SK-N-SH treated with all-trans-retinoic acid at 6 μM for 48 hours (cell line): ENCODE measurements around the gene TNC.

Experiments
- ATAC-seq: fragments of 200-7000 bp; cut with Tn5 transposase; 3 replicates; pipeline ENCODE4 v1.9.1; 2020; ENCODE audit warnings: mild to moderate bottlenecking, moderate library complexity
- ARNTL ChIP-seq: fragments of 450-650 bp; formaldehyde crosslinking; IDR thresholded peaks from 2 replicates; pipeline ENCODE4 v1.5.0; 2020; ENCODE audit warnings: low read depth, mild to moderate bottlenecking, moderate library complexity, borderline replicate concordance
- BACH2 ChIP-seq: fragments of 250-450 bp; sonication (Bioruptor Pico); IDR thresholded peaks from 2 replicates; pipeline ENCODE4 v1.9.0; 2021; ENCODE audit warnings: mild to moderate bottlenecking, borderline replicate concordance
- CSDC2 ChIP-seq: fragments of 250-450 bp; sonication (Bioruptor Pico); IDR thresholded peaks from 2 replicates; pipeline ENCODE4 v1.5.0; 2020; ENCODE audit warnings: mild to moderate bottlenecking, moderate library complexity
- ESRRG ChIP-seq: fragments of 250-450 bp; sonication (Bioruptor Pico); IDR thresholded peaks from 2 replicates; pipeline ENCODE4 v1.6.1; 2021; ENCODE audit warnings: mild to moderate bottlenecking
- GLIS3 ChIP-seq: fragments of 250-450 bp; sonication (Bioruptor Pico); IDR thresholded peaks from 2 replicates; pipeline ENCODE4 v1.5.0; 2020; ENCODE audit warnings: mild to moderate bottlenecking, moderate library complexity
- ISL1 ChIP-seq: fragments of 250-450 bp; sonication (Bioruptor Pico); IDR thresholded peaks from 2 replicates; pipeline ENCODE4 v2.1.2; 2022; ENCODE audit warnings: mild to moderate bottlenecking, moderate library complexity
- OSR1 ChIP-seq: fragments of 250-450 bp; sonication (Bioruptor Pico); IDR thresholded peaks from 2 replicates; pipeline ENCODE4 v1.8.0; 2022; ENCODE audit warnings: moderate library complexity, mild to moderate bottlenecking, inconsistent platforms
- PPARA ChIP-seq: fragments of 250-450 bp; sonication (Bioruptor Pico); IDR thresholded peaks from 2 replicates; pipeline ENCODE4 v1.5.0; 2020; ENCODE audit warnings: mild to moderate bottlenecking, borderline replicate concordance
- RARB ChIP-seq: fragments of 250-450 bp; sonication (Bioruptor Pico); IDR thresholded peaks from 2 replicates; pipeline ENCODE4 v1.8.0; 2021; ENCODE audit warnings: mild to moderate bottlenecking, moderate library complexity
- SNAI2 ChIP-seq: fragments of 250-450 bp; sonication (Bioruptor Pico); IDR thresholded peaks from 2 replicates; pipeline ENCODE4 v1.5.0; 2020; ENCODE audit warnings: mild to moderate bottlenecking, moderate library complexity
- TCF4 ChIP-seq: fragments of 250-450 bp; sonication (Bioruptor Pico); IDR thresholded peaks from 2 replicates; pipeline ENCODE4 v1.8.0; 2021; ENCODE audit warnings: mild to moderate bottlenecking, moderate library complexity, borderline replicate concordance
- TOX ChIP-seq: fragments of 250-450 bp; sonication (Bioruptor Pico); IDR thresholded peaks from 2 replicates; pipeline ENCODE4 v1.8.0; 2021; ENCODE audit warnings: mild to moderate bottlenecking, moderate library complexity, borderline replicate concordance
- ZC3H10 ChIP-seq: fragments of 250-450 bp; sonication (Bioruptor Pico); IDR thresholded peaks from 2 replicates; pipeline ENCODE4 v1.5.1; 2021; ENCODE audit warnings: mild to moderate bottlenecking, moderate library complexity
- ZFP30 ChIP-seq: fragments of 450-650 bp; formaldehyde crosslinking; IDR thresholded peaks from 2 replicates; pipeline ENCODE4 v1.5.0; 2022; ENCODE audit warnings: mild to moderate bottlenecking, moderate library complexity
- ZNF565 ChIP-seq: fragments of 450-650 bp; formaldehyde crosslinking; conservative IDR thresholded peaks from 2 replicates; pipeline ENCODE4 v1.5.0; 2020; ENCODE audit warnings: low read depth, mild to moderate bottlenecking, moderate library complexity
- ZNF70 ChIP-seq: fragments of 450-650 bp; formaldehyde crosslinking; IDR thresholded peaks from 2 replicates; pipeline ENCODE4 v1.5.0; 2020; ENCODE audit warnings: mild to moderate bottlenecking, moderate library complexity
- TF ChIP-seq, protein P1 (sequence below): fragments of 250-450 bp; sonication (Bioruptor Pico); IDR thresholded peaks from 2 replicates; pipeline ENCODE4 v1.5.1; 2021; ENCODE audit warnings: mild to moderate bottlenecking, moderate library complexity
- TF ChIP-seq, protein P2 (sequence below): fragments of 250-450 bp; sonication (Bioruptor Pico); IDR thresholded peaks from 2 replicates; pipeline ENCODE4 v1.8.0; 2020; ENCODE audit warnings: mild to moderate bottlenecking, moderate library complexity, borderline replicate concordance
- TF ChIP-seq, protein P3 (sequence below): fragments of 250-450 bp; sonication (Bioruptor Pico); IDR thresholded peaks from 2 replicates; pipeline ENCODE4 v1.5.1; 2020; ENCODE audit warnings: low read depth, mild to moderate bottlenecking, moderate library complexity

Gene TNC

DNA sequence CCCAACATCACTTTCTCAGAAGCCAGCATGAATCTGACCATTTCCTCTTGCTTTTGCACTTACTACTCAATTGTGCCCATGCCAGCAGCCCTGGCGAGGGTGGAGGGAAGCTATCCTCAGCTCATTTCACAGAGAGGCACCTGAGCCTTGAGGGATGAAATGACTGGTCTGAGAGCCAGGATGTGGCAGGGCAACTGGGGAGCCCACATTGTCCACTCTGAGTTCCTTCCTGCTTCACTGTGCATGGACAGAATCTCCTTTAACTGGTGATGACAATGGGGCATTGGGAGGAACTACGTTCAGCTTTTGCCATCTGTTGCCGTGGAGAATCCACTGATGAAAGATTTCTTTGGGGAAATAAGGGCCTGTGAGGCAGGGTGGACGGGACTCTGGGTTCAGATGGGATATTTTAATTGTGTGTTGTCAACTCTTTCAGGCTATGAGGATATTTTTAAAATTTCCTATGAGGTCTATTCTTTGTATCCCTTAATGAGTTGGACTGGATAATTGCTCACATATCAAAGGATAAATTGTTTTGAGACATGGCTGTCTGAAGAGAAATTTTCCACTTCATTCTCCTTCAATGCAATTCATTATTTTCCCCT, 78.3 kb downstream of the TNC start (continued):
- TF ChIP-seq, protein P1, sequence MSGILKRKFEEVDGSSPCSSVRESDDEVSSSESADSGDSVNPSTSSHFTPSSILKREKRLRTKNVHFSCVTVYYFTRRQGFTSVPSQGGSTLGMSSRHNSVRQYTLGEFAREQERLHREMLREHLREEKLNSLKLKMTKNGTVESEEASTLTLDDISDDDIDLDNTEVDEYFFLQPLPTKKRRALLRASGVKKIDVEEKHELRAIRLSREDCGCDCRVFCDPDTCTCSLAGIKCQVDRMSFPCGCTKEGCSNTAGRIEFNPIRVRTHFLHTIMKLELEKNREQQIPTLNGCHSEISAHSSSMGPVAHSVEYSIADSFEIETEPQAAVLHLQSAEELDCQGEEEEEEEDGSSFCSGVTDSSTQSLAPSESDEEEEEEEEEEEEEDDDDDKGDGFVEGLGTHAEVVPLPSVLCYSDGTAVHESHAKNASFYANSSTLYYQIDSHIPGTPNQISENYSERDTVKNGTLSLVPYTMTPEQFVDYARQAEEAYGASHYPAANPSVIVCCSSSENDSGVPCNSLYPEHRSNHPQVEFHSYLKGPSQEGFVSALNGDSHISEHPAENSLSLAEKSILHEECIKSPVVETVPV: no peak
- TF ChIP-seq OSR1 (CRISPR knock-in tag): no peak
- TF ChIP-seq, protein P2, sequence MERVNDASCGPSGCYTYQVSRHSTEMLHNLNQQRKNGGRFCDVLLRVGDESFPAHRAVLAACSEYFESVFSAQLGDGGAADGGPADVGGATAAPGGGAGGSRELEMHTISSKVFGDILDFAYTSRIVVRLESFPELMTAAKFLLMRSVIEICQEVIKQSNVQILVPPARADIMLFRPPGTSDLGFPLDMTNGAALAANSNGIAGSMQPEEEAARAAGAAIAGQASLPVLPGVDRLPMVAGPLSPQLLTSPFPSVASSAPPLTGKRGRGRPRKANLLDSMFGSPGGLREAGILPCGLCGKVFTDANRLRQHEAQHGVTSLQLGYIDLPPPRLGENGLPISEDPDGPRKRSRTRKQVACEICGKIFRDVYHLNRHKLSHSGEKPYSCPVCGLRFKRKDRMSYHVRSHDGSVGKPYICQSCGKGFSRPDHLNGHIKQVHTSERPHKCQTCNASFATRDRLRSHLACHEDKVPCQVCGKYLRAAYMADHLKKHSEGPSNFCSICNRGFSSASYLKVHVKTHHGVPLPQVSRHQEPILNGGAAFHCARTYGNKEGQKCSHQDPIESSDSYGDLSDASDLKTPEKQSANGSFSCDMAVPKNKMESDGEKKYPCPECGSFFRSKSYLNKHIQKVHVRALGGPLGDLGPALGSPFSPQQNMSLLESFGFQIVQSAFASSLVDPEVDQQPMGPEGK (CRISPR knock-in tag): no peak
- no peak for TF ChIP-seq SNAI2 (CRISPR knock-in tag)

DNA sequence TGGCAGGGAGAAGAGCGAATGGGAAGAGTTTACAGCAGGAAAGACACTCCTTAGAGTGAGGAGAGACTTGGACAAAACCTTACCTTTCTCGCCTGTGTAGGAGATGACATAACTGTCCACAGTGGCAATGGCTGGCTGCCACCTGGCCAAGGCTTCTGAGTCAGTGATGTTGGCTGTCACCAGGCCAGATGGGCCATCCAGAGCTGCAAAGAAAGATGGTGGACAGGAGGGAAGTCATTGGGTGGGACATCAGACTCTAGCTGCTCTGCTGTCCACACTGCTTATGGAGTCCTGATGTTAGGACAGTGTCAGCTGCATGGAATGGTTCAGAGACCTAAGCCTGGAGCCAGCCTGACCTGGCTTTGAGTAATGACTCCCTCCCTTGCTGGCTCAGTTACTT, 79.8 kb downstream of the TNC start:
- ATAC-seq: no peak
- TF ChIP-seq ZC3H10 (CRISPR knock-in tag) (no peak), ISL1 (CRISPR knock-in tag) (no peak), GLIS3 (CRISPR knock-in tag) (no peak)
- TF ChIP-seq, protein P1: no peak

DNA sequence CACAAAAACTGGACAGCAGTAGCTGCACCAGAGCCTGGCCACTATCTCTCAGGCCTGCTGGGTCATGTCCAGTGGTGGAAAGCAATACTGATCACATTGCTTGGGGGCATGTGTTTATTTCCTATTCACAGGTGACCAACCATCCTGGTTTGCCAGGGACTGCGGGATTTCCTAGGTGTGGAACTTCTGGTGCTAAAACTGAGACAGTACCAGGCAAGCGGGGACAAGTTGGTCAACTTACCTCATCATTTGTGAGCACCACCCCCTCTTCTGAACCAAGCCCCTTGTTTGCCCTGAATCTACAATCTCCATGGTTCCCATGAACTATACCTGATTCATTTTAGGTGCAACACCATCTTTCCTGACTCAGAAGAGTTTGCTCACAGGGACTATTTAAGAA, 81.3 kb downstream of the TNC start:
- TF ChIP-seq CSDC2 (CRISPR knock-in tag) (no peak), ISL1 (CRISPR knock-in tag) (no peak), PPARA (CRISPR knock-in tag) (no peak), ESRRG (CRISPR knock-in tag) (no peak), TOX (CRISPR knock-in tag) (no peak), RARB (CRISPR knock-in tag) (no peak), OSR1 (CRISPR knock-in tag) (no peak), ZNF565 (CRISPR knock-in tag) (no peak), ARNTL (CRISPR knock-in tag) (no peak), ZNF70 (CRISPR knock-in tag) (no peak), BACH2 (CRISPR knock-in tag) (no peak), ZFP30 (CRISPR knock-in tag) (no peak), TCF4 (CRISPR knock-in tag) (no peak)
- TF ChIP-seq, protein P3, sequence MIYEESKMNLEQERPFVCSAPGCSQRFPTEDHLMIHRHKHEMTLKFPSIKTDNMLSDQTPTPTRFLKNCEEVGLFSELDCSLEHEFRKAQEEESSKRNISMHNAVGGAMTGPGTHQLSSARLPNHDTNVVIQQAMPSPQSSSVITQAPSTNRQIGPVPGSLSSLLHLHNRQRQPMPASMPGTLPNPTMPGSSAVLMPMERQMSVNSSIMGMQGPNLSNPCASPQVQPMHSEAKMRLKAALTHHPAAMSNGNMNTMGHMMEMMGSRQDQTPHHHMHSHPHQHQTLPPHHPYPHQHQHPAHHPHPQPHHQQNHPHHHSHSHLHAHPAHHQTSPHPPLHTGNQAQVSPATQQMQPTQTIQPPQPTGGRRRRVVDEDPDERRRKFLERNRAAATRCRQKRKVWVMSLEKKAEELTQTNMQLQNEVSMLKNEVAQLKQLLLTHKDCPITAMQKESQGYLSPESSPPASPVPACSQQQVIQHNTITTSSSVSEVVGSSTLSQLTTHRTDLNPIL: no peak
- no peak for ATAC-seq

DNA sequence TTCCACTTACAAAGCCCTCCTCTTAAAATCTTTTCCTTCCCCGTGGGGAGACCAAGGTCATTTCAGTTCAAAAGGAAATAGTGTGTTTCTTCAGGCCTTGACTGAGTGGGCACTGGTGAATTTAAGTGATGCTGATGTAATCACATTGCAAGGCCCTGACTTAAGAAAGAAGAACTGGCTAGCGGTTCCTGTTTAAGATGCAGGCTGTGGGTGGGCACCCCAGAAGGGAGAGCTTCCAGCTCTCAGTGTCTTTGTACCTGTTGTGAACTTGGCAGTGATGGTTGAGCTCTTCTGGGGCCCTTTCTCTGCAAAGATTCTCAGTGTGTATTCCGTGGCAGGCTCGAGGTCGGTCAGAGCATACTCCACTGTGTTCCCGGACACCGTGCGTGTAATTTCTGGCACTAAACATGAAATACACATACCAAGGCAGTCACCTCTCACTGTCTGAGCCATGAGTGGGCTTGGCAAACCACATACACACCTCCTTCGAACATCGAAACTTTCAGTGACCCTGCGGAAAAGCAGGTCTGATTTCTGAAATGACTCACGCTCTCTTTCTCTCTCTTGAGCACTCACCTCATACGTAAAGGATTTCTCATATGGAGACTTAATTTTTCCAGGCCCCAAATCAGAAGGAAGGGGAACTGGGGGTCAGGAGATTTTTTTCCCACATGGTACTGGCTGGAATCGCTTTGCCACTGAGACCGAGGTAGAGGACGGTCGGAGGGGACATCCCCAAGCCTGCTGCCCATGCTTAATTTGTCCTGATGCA, 81.9 kb downstream of the TNC start:
- peak; percentile 49 for ATAC-seq

DNA sequence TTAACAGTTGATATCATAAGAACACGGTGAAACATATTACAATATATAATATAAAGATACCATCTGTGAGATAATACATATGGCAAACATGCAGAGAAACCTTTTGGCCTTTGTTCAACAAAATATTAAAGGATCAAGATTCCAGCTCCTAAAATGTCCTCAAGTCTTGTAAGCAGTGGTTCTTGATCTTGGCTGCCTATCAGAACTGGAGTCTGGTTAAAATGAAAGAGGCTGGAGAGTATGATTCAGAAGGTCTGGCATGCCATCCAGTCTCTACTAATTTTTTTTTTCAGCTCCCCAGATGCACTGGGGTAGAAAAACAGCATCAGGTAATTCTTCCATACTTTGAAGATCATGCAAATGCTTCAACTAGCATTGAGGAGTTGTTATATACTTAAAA, 83.2 kb downstream of the TNC start:
- peak; percentile 76 for ATAC-seq
- TF ChIP-seq ISL1 (CRISPR knock-in tag) (peak; percentile 68), ZNF70 (CRISPR knock-in tag) (no peak)

More for the DNA sequence above, 81.9 kb downstream of the TNC start:
- no peak for TF ChIP-seq RARB (CRISPR knock-in tag)
- no peak for TF ChIP-seq BACH2 (CRISPR knock-in tag)
- TF ChIP-seq SNAI2 (CRISPR knock-in tag): no peak
- TF ChIP-seq ZNF70 (CRISPR knock-in tag): no peak
- TF ChIP-seq ISL1 (CRISPR knock-in tag): no peak
